HG02981 (cell line): Measurements from ENCODE around the gene CTF1.
"Not testable (repeated sequence)": the region's sequence is repeated elsewhere in the genome, so short reads cannot be mapped to it uniquely, and the experiment has no call there.

Experiments used
- ATAC-seq: cut with Tn5 transposase; IDR thresholded peaks from one replicate; pipeline ENCODE4 v1.9.1; 2021; ENCODE audit warnings: mild to moderate bottlenecking, moderate library complexity; ENCODE audit not compliant: unreplicated experiment

CTF1 gene

GRCh38 chr16:30887927-30888326 lies 8.5 kb upstream of the CTF1 start:
- ATAC-seq: no peak

- no peak for ATAC-seq
These were observed 7.4 kb upstream of the CTF1 start for GRCh38 chr16:30888856-30889499.

GRCh38 chr16:30889721-30890120 lies 6.7 kb upstream of the CTF1 start:
- no peak for ATAC-seq

GRCh38 chr16:30891043-30891823 lies 5.2 kb upstream of the CTF1 start:
- not testable (repeated sequence) for ATAC-seq

- ATAC-seq: no peak
These were observed 3.6 kb upstream of the CTF1 start for GRCh38 chr16:30892670-30893416.

GRCh38 chr16:30893417-30893743 lies 3.0 kb upstream of the CTF1 start:
- no peak for ATAC-seq

- peak; percentile 60 for ATAC-seq
These were observed 2.5 kb upstream of the CTF1 start, which contains the start of gene BCL7C for GRCh38 chr16:30893744-30894539. Gene BCL7C (minus strand): TSS chr16:30894077. CDS start chr16:30893944, 133 bp downstream.

GRCh38 chr16:30894540-30895368 lies 1.7 kb upstream of the CTF1 start:
- no peak for ATAC-seq

GRCh38 chr16:30895627-30896260 lies 670 bp upstream of the CTF1 start:
- no peak for ATAC-seq

- no peak for ATAC-seq
These were observed 697 bp downstream of the CTF1 start for GRCh38 chr16:30896889-30897733.

GRCh38 chr16:30899794-30900193 lies 3.4 kb downstream of the CTF1 start:
- ATAC-seq: no peak

GRCh38 chr16:30900588-30900987 lies 4.2 kb downstream of the CTF1 start:
- no peak for ATAC-seq

GRCh38 chr16:30901201-30902028 lies 5.0 kb downstream of the CTF1 start:
- ATAC-seq: no peak

GRCh38 chr16:30902029-30902972 lies 5.9 kb downstream of the CTF1 start:
- ATAC-seq: no peak

GRCh38 chr16:30903002-30903401 lies 6.6 kb downstream of the CTF1 start:
- ATAC-seq: no peak

- no peak for ATAC-seq
These were observed 7.2 kb downstream of the CTF1 start for GRCh38 chr16:30903596-30903995.
